Nephron (organoid): Measurements from ENCODE around the gene NOVA1.

Experiments
- H3K27ac Mint-ChIP-seq, 3 experiments: 2 replicates each; pipeline ENCODE4 v1.8.0; 2020; ENCODE audit warnings: mixed read lengths in 3 of 3, mild to moderate bottlenecking in 2 of 3, moderate library complexity in 1 of 3
- H3K27me3 Mint-ChIP-seq: 2 replicates; pipeline ENCODE4 v1.8.0; 2021; ENCODE audit warnings: low read depth, mild to moderate bottlenecking, moderate library complexity, mixed read lengths
- H3K36me3 Mint-ChIP-seq: 2 replicates; pipeline ENCODE4 v1.8.0; 2020; ENCODE audit warnings: low read depth, mixed read lengths
- H3K4me1 Mint-ChIP-seq: 2 replicates; pipeline ENCODE4 v1.8.0; 2020; ENCODE audit warnings: mixed read lengths
- H3K4me3 Mint-ChIP-seq, 3 experiments: 2 replicates each; pipeline ENCODE4 v1.8.0; 2020; ENCODE audit warnings: mild to moderate bottlenecking in 3 of 3, mixed read lengths in 3 of 3, moderate library complexity in 2 of 3
- H3K9me3 Mint-ChIP-seq: 2 replicates; pipeline ENCODE4 v1.8.0; 2020; ENCODE audit warnings: mixed read lengths
- TF ChIP-seq, protein P1 (sequence below), 3 experiments: fragments of 200-600 bp; sonication (generic); IDR thresholded peaks; one replicate each; pipeline ENCODE4 v1.5.0; 2021; ENCODE audit warnings: antibody characterized with exemption in 3 of 3; ENCODE audit not compliant: unreplicated experiment in 3 of 3

The NOVA1 gene

DNA sequence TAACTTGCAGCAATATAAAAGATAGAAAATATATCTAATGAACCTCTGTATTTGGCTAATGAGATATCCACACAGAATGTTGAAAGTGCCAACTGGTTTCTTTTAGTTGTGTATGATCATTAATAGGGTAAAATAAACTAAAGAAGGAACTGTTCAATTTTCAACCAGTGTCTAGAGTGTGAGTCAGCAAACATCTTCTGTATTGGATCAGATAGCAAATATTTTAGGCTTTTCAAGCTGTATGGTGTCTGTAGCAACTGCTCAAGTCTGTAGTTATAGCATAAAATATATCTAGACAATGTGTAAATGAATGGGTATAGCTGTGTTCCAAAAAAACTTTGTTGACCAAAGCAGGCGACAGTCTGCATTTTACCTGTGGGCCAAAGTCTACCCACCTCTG is 23.5 kb upstream of the NOVA1 start:
- Mint-ChIP-seq H3K27ac (no peak overlapping the region), H3K4me3 (no peak overlapping the region), H3K27me3 (no peaks in the 10 kb centered on the region), H3K36me3 (no peaks in the 10 kb centered on the region), H3K4me1 (no peaks in the 10 kb centered on the region), H3K9me3 (peaks cover 4% of the 10 kb centered on the region)
- TF ChIP-seq, protein P1, sequence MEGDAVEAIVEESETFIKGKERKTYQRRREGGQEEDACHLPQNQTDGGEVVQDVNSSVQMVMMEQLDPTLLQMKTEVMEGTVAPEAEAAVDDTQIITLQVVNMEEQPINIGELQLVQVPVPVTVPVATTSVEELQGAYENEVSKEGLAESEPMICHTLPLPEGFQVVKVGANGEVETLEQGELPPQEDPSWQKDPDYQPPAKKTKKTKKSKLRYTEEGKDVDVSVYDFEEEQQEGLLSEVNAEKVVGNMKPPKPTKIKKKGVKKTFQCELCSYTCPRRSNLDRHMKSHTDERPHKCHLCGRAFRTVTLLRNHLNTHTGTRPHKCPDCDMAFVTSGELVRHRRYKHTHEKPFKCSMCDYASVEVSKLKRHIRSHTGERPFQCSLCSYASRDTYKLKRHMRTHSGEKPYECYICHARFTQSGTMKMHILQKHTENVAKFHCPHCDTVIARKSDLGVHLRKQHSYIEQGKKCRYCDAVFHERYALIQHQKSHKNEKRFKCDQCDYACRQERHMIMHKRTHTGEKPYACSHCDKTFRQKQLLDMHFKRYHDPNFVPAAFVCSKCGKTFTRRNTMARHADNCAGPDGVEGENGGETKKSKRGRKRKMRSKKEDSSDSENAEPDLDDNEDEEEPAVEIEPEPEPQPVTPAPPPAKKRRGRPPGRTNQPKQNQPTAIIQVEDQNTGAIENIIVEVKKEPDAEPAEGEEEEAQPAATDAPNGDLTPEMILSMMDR (IDR thresholded peaks at IDR 0.05; ENCODE audit: unreplicated experiment in 3 of 3), result no peak

DNA sequence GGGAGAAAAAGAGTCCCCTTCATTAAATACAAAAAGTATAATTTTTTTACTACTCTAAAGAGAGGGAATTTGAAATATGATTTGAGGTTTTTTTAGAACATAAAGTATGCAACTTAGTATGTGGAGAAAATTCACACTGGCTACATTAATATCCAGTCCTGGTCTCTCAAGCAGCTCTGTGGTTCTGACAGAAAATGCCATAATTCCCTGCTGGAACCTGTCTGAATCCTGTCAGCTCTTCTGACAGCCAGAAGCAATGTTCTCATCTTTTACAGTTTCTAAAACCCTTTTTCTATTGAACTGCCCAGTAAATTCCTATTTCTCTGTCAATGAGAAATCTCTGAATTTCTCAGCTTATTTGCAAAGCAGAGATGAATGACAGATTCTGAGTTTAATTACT is 13.4 kb upstream of the NOVA1 start:
- H3K27ac Mint-ChIP-seq, result no peak overlapping the region
- H3K27me3 Mint-ChIP-seq, result no peaks in the 10 kb centered on the region
- H3K4me3 Mint-ChIP-seq, result no peak overlapping the region
- H3K9me3 Mint-ChIP-seq, result peaks cover 8% of the 10 kb centered on the region
- no peaks in the 10 kb centered on the region for H3K36me3 Mint-ChIP-seq
- no peaks in the 10 kb centered on the region for H3K4me1 Mint-ChIP-seq
- TF ChIP-seq, protein P1 (IDR thresholded peaks at IDR 0.05; ENCODE audit: unreplicated experiment in 3 of 3), result no peak

DNA sequence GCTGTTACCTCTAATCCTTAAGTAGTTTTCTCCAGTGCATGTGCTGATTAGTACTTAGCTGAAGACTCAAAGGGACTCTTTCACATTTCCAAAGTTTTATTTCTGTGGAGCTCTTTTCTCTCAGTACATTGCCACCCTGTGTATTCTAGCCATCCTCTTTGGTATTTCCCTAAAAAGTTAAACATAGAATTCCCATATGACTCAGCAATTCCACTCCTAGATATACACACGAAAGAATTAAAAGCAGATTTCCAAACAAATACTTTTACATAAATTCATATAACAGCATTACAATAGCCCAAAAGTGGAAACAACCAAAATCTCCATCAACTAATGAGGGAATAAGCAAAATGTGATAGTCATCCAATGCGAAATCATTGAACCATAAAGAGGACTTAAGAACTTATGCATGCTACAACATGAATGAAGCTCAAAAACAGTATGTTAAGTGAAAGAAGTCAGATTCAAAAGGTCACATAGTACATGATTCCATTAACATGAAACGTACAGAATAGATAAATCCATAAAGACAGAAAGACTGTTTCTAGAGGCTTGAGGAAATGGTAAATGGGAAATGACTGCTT is 9.0 kb upstream of the NOVA1 start:
- Mint-ChIP-seq H3K27ac (no peak overlapping the region), H3K9me3 (no peaks in the 10 kb centered on the region)

DNA sequence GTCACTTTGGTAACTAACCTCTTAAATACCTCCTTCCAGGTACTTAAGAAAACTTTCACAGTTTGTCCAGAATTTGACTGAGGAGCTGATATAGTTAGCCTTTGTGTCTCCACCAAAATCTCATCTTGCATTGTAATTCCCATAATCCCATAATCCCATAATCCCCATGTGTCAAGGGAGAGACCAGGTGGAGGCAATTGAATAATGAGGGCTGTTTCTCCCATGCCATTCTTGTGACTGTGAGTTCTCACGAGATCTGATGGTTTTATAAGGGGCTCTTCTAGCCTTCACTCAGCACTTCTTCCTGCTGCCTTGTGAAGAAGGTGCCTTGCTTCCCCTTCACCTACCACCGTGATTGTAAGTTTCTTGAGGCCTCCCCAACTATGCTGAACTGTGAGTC is 7.8 kb upstream of the NOVA1 start:
- no peaks in the 10 kb centered on the region for H3K36me3 Mint-ChIP-seq
- H3K27ac Mint-ChIP-seq, result no peak overlapping the region
- TF ChIP-seq, protein P1 (IDR thresholded peaks at IDR 0.05; ENCODE audit: unreplicated experiment in 3 of 3), result no peak
- H3K4me3 Mint-ChIP-seq, result no peak overlapping the region
- no peaks in the 10 kb centered on the region for H3K9me3 Mint-ChIP-seq
- no peaks in the 10 kb centered on the region for H3K27me3 Mint-ChIP-seq
- no peaks in the 10 kb centered on the region for H3K4me1 Mint-ChIP-seq

More for the DNA sequence above, 9.0 kb upstream of the NOVA1 start:
- no peaks in the 10 kb centered on the region for H3K27me3 Mint-ChIP-seq
- H3K36me3 Mint-ChIP-seq, result no peaks in the 10 kb centered on the region
- no peak overlapping the region for H3K4me3 Mint-ChIP-seq
- TF ChIP-seq, protein P1 (IDR thresholded peaks at IDR 0.05; ENCODE audit: unreplicated experiment in 3 of 3), result no peak
- no peaks in the 10 kb centered on the region for H3K4me1 Mint-ChIP-seq

DNA sequence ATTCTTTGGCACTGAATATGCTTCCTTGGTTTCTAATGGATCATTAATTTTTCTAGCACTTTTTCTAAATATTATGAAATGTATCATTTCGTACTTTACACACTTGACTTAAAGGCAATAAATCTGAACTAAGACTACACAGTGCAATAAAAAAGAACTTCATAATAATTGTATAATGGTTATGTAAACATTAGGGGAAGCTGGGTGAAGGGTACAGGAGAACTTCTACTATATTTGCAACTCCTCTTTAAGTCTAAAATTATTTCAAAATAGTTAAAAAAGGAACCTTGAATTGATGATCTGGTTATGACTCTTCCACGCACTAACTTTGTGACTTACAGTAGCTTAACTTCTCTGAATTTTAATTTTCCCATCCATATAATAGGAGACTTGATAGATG is 5.1 kb upstream of the NOVA1 start:
- H3K36me3 Mint-ChIP-seq, result no peaks in the 10 kb centered on the region
- TF ChIP-seq, protein P1 (IDR thresholded peaks at IDR 0.05; ENCODE audit: unreplicated experiment in 3 of 3), result no peak
- no peaks in the 10 kb centered on the region for H3K9me3 Mint-ChIP-seq
- H3K27ac Mint-ChIP-seq, result no peak overlapping the region
- H3K27me3 Mint-ChIP-seq, result peaks cover 8% of the 10 kb centered on the region
- H3K4me1 Mint-ChIP-seq, result peaks cover 4% of the 10 kb centered on the region
- no peak overlapping the region for H3K4me3 Mint-ChIP-seq

DNA sequence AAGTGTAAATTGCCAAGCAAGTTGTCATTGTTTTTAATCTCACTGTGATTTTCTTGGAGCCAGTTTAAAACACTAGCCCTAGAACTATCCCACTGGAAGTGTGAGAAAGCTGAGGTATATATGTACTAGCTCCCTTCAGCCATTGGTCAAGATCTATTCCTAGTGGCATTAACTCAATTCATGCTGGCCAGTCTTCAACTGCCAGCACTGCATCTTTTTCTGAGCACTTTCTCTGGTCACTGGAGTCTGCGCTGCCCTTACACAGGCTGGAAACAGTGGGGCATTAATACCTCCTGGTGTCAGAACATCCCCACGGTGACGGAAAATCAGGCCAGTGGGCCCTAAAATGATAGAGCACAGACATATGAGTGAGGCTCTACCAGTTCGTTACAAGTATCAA is 4.0 kb upstream of the NOVA1 start:
- Mint-ChIP-seq H3K36me3 (no peaks in the 10 kb centered on the region), H3K27me3 (peaks cover 9% of the 10 kb centered on the region), H3K27ac (no peak overlapping the region), H3K9me3 (no peaks in the 10 kb centered on the region), H3K4me3 (no peak overlapping the region), H3K4me1 (peaks cover 4% of the 10 kb centered on the region)
- TF ChIP-seq, protein P1 (IDR thresholded peaks at IDR 0.05; ENCODE audit: unreplicated experiment in 3 of 3), result no peak
